ENCODE measurements around the gene TGFBR3L.
"Not testable (repeated sequence)": the region's sequence is repeated elsewhere in the genome, so short reads cannot be mapped to it uniquely, and the experiment has no call there.

Gene TGFBR3L

GRCh38 chr19:7961082-7961481, 46.5 kb downstream of the TGFBR3L start:
- not testable (repeated sequence) for DNase-seq (ENCODE audit: low read depth)

GRCh38 chr19:7961920-7962626, 47.4 kb downstream of the TGFBR3L start:
- no peak for DNase-seq (ENCODE audit: low read depth)

GRCh38 chr19:7962644-7963268, 48.1 kb downstream of the TGFBR3L start:
- no peak for DNase-seq (ENCODE audit: low read depth)

GRCh38 chr19:7963566-7963965, 48.9 kb downstream of the TGFBR3L start:
- no peak for DNase-seq (ENCODE audit: low read depth)

GRCh38 chr19:7965259-7965841, 50.7 kb downstream of the TGFBR3L start:
- DNase-seq (ENCODE audit: low read depth): no peak

DNA sequence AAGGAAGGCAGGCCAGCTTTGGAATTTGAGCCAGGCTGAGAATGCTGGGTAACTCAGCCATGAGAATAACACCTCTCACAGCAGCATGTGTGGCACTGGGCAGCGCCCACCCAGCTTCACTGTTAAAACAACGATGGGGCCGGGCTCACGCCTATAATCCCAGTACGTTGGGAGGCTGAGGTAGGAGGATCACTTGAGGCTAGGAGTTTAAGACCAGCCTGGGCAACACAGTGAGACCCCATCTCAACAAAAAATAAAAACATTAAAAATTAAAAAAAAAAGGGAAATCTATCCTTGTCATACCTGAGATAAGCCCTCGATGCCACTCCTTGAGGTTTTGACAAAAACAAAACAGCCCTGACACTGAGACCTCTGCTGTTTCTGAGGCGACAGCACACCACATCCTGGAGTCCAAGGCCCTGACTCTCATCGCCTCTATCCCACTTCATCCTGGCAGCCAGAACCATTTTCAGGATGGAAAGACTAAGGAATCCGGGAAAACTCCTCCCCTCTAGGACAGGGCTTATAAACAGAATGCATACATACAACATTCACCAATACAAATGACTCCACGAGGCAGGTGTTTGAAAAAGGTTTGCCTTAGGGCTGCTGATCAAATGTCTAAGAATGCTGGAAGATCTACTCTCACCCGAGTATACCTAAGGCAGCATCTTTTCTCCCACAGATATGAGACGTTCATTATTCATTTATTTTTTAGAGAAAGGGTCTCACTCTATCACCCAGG, 51.5 kb downstream of the TGFBR3L start:
- no peak for DNase-seq (ENCODE audit: low read depth)

DNA sequence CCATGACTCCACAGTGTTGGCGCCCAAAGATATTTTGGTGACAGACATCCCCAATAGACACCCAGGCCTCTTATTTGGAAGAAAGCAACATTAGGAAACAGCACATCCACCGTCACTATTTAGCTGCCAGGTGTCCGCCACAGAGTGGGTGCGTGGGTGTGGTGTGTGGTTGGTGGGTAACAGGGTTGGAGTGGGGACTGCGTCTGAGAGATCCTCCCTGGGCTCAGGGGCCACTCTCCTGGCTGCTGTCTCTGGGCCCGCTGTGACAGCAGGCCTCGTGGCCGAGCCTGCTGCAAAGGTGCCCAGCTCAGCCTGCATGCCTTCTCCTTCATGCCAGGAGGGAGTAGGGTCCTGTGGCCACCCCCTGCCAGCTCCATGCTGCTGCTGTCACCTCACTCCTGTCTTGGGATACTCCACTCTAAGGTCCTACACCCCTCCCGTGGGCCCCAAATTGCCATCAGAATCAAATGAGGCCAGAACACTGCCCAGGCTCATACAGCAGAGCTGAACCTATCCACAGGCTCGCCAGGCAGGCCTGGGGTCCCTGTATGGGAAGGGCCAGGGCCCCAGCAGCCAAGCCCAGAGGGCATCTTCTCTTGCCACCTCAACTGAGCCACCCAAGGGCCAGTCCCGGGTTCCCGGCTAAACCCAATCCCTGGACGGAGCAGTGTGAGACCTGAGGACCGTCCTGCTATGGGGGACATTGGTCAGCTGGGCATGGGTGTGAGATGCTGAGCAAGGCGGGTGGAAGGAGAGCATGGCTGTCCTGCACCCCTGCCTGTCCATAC, 53.6 kb downstream of the TGFBR3L start:
- no peak for DNase-seq (ENCODE audit: low read depth)

Data from GM04504 (cell line).